IMR-90 (cell line): ENCODE results near the gene RET. TPM values are rescaled to one million over a fixed set of nuclear protein-coding genes. Genes with fewer than 3 reads are reported as not detected.

ENCODE experiments used
- ATAC-seq: fragments of 200-7000 bp; cut with Tn5 transposase; 2 replicates; pipeline ENCODE4 v1.9.1; 2020; ENCODE audit warnings: low read depth, mild to moderate bottlenecking, moderate library complexity
- BruUV-seq: library from RNA; stranded (reverse); fragments of 400-500 nt; replicated peaks from 2 replicates; lab custom pipeline; 2021; lab: Mats Ljungman, UMichigan
- CTCF ChIA-PET: fragments of 300-600 bp; formaldehyde crosslinking; extraction: SDS; loops from one replicate; lab custom pipeline; 2021; ENCODE audit warnings: antibody characterized with exemption; lab: Yijun Ruan, JAX
- POLR2A ChIA-PET: fragments of 300-600 bp; sonication (Branson Sonifier 250); formaldehyde crosslinking; loops from one replicate; lab custom pipeline; 2022; ENCODE audit warnings: antibody characterized with exemption; ENCODE audit not compliant: unreplicated experiment; lab: Charles Lee
- DNase-seq: peaks from one replicate; pipeline ENCODE4 v3.0.0; 2013
- H2AFZ ChIP-seq: replicated peaks from 2 replicates; pipeline ENCODE3; 2013; ENCODE audit warnings: low read length, mild to moderate bottlenecking; ENCODE audit not compliant: poor library complexity
- H2AK5ac ChIP-seq: 2 replicates; pipeline ENCODE4 v1.6.1; 2013; ENCODE audit warnings: low read depth, low read length, inconsistent platforms
- H2AK9ac ChIP-seq: replicated peaks from 2 replicates; pipeline ENCODE3; 2013; ENCODE audit warnings: mild to moderate bottlenecking, low read depth, low read length, moderate library complexity; ENCODE audit not compliant: poor library complexity
- H2BK120ac ChIP-seq: 2 replicates; pipeline ENCODE4 v1.6.1; 2013; ENCODE audit warnings: low read depth, low read length, inconsistent platforms
- H2BK15ac ChIP-seq: 3 replicates; pipeline ENCODE4 v1.6.1; 2013; ENCODE audit warnings: low read depth, low read length, inconsistent platforms
- H2BK20ac ChIP-seq: 2 replicates; pipeline ENCODE4 v1.6.1; 2013; ENCODE audit warnings: low read depth, mild to moderate bottlenecking, inconsistent platforms, low read length, moderate library complexity
- H2BK5ac ChIP-seq: 2 replicates; pipeline ENCODE4 v1.6.1; 2013; ENCODE audit warnings: mild to moderate bottlenecking, low read depth, low read length, inconsistent platforms; ENCODE audit not compliant: poor library complexity, severe bottlenecking
- H3K14ac ChIP-seq: replicated peaks from 2 replicates; pipeline ENCODE4 v1.6.1; 2013; ENCODE audit warnings: low read depth, low read length, inconsistent platforms
- H3K18ac ChIP-seq: 2 replicates; pipeline ENCODE4 v1.6.1; 2013; ENCODE audit warnings: low read depth, low read length, control low read depth
- H3K23ac ChIP-seq: 2 replicates; pipeline ENCODE4 v1.6.1; 2013; ENCODE audit warnings: low read depth, low read length, inconsistent platforms
- H3K27ac ChIP-seq: 2 replicates; pipeline ENCODE4 v1.5.1; 2013; ENCODE audit warnings: mild to moderate bottlenecking, control low read depth, low read length; ENCODE audit not compliant: insufficient read depth
- H3K27me3 ChIP-seq: 2 replicates; pipeline ENCODE4 v1.6.1; 2013; ENCODE audit warnings: low read length; ENCODE audit not compliant: control insufficient read depth, insufficient read depth
- H3K36me3 ChIP-seq: 2 replicates; pipeline ENCODE4 v1.6.1; 2013; ENCODE audit warnings: low read length, mixed read lengths; ENCODE audit not compliant: control insufficient read depth, insufficient read depth
- H3K4ac ChIP-seq: 2 replicates; pipeline ENCODE4 v1.6.1; 2013; ENCODE audit warnings: low read depth, low read length, inconsistent platforms
- H3K4me1 ChIP-seq: 2 replicates; pipeline ENCODE4 v1.6.1; 2013; ENCODE audit warnings: low read length, mixed read lengths; ENCODE audit not compliant: control insufficient read depth, insufficient read depth
- H3K4me2 ChIP-seq: 2 replicates; pipeline ENCODE4 v1.6.1; 2013; ENCODE audit warnings: low read depth, mild to moderate bottlenecking, control low read depth, low read length, moderate library complexity
- H3K4me3 ChIP-seq: 2 replicates; pipeline ENCODE4 v1.5.1; 2013; ENCODE audit warnings: low read depth, mild to moderate bottlenecking, control low read depth, low read length, moderate library complexity; ENCODE audit not compliant: insufficient read depth
- H3K56ac ChIP-seq: 2 replicates; pipeline ENCODE4 v1.6.1; 2013; ENCODE audit warnings: low read length, inconsistent platforms; ENCODE audit not compliant: insufficient read depth; ENCODE audit errors: extremely low read depth
- H3K79me1 ChIP-seq, 2 experiments: 2 replicates each; pipeline ENCODE4 v1.6.1; 2013; ENCODE audit warnings: low read length in 2 of 2, inconsistent platforms in 1 of 2, low read depth in 1 of 2
- H3K9ac ChIP-seq: 2 replicates; pipeline ENCODE4 v1.6.1; 2013; ENCODE audit warnings: low read depth, low read length, control low read depth
- H3K9me1 ChIP-seq: 2 replicates; pipeline ENCODE4 v1.6.1; 2013; ENCODE audit warnings: low read length, inconsistent platforms; ENCODE audit not compliant: insufficient read depth
- H3K9me3 ChIP-seq: 2 replicates; pipeline ENCODE4 v1.6.1; 2013; ENCODE audit warnings: low read length; ENCODE audit not compliant: control insufficient read depth, insufficient read depth
- H4K20me1 ChIP-seq: 2 replicates; pipeline ENCODE4 v1.6.1; 2013; ENCODE audit warnings: low read length, inconsistent platforms; ENCODE audit not compliant: insufficient read depth
- H4K5ac ChIP-seq: 2 replicates; pipeline ENCODE4 v1.6.1; 2013; ENCODE audit warnings: mild to moderate bottlenecking, low read depth, low read length, control low read depth
- H4K8ac ChIP-seq, 2 experiments: 2 replicates each; pipeline ENCODE4 v1.6.1; 2013; ENCODE audit warnings: low read depth in 2 of 2, low read length in 2 of 2, control low read depth in 1 of 2, inconsistent platforms in 1 of 2
- H4K91ac ChIP-seq: 2 replicates; pipeline ENCODE4 v1.6.1; 2013; ENCODE audit warnings: low read depth, low read length, inconsistent platforms; ENCODE audit not compliant: insufficient read depth
- BHLHE40 ChIP-seq: fragments of 150-350 bp; IDR thresholded peaks from 2 replicates; pipeline ENCODE4 v1.6.1; 2016; ENCODE audit warnings: mild to moderate bottlenecking, low read depth, low read length
- CEBPB ChIP-seq: IDR thresholded peaks from 2 replicates; pipeline ENCODE4 v1.6.1; 2012; ENCODE audit warnings: low read depth, low read length, improper control_type of control experiment
- CHD1 ChIP-seq: IDR thresholded peaks from 2 replicates; pipeline ENCODE4 v1.6.1; 2012; ENCODE audit warnings: low read depth, low read length, improper control_type of control experiment
- FOS ChIP-seq: fragments of 150-350 bp; IDR thresholded peaks from 2 replicates; pipeline ENCODE4 v1.6.1; 2016; ENCODE audit warnings: low read depth, low read length
- MAFK ChIP-seq: IDR thresholded peaks from 2 replicates; pipeline ENCODE4 v1.6.1; 2012; ENCODE audit warnings: low read depth, low read length, improper control_type of control experiment
- MAZ ChIP-seq: IDR thresholded peaks from 2 replicates; pipeline ENCODE4 v1.6.1; 2012; ENCODE audit warnings: low read depth, mild to moderate bottlenecking, low read length, improper control_type of control experiment, moderate library complexity, borderline replicate concordance
- MXI1 ChIP-seq: IDR thresholded peaks from 2 replicates; pipeline ENCODE4 v1.6.1; 2012; ENCODE audit warnings: low read depth, mild to moderate bottlenecking, low read length, moderate library complexity, borderline replicate concordance
- NFE2L2 ChIP-seq: fragments of 150-350 bp; IDR thresholded peaks from 2 replicates; pipeline ENCODE4 v1.6.1; 2016; ENCODE audit warnings: low read depth, mild to moderate bottlenecking, low read length
- POLR2A ChIP-seq: IDR thresholded peaks from 2 replicates; pipeline ENCODE4 v1.6.1; 2012; ENCODE audit warnings: mild to moderate bottlenecking, low read depth, low read length
- RAD21 ChIP-seq: IDR thresholded peaks from 2 replicates; pipeline ENCODE4 v1.6.1; 2012; ENCODE audit warnings: low read length, improper control_type of control experiment
- RCOR1 ChIP-seq: IDR thresholded peaks from 2 replicates; pipeline ENCODE4 v1.6.1; 2012; ENCODE audit warnings: mild to moderate bottlenecking, low read length, improper control_type of control experiment; ENCODE audit not compliant: insufficient replicate concordance
- RFX5 ChIP-seq: IDR thresholded peaks from 2 replicates; pipeline ENCODE4 v1.8.0; 2012; ENCODE audit warnings: low read depth, mild to moderate bottlenecking, low read length, moderate library complexity
- SMC3 ChIP-seq: fragments of 150-350 bp; IDR thresholded peaks from 2 replicates; pipeline ENCODE4 v1.6.1; 2016; ENCODE audit warnings: low read depth, mild to moderate bottlenecking, antibody characterized with exemption, low read length, moderate library complexity
- WGBS, 2 experiments: methylation state at CpG; one replicate each; pipeline versions ENCODE4 v1.1.5 to v1.1.7; 2013; ENCODE audit warnings: missing lambda C conversion rate in 2 of 2; ENCODE audit not compliant: insufficient read length in 1 of 2; ENCODE audit errors: extremely low coverage in 2 of 2; 5-methylcytosine and 5-hydroxymethylcytosine counted together
- dilution Hi-C: fragments of 300-500 bp; cut with HindIII; formaldehyde crosslinking; loops from one replicate; pipeline ENCODE4 v1.14.3; 2018; ENCODE audit warnings: low sequenced_read_pairs; ENCODE audit not compliant: unreplicated experiment
- in situ Hi-C: fragments of 300-500 bp; cut with MboI; formaldehyde crosslinking; loops from 3 replicates; pipeline ENCODE4 v1.14.3; 2019; ENCODE audit warnings: low sequenced_read_pairs, inconsistent platforms, mixed read lengths
- intact Hi-C: fragments of 100-400 bp; cut with micrococcal nuclease; formaldehyde crosslinking; loops from 2 replicates; pipeline ENCODE4 v1.10.0; 2022
- polyA plus RNA-seq, 3 experiments: library from polyadenylated mRNA; depleted of rRNA; stranded (reverse); fragments of >200 nt; gene quantifications; 2 replicates each; pipeline ENCODE4 v1.2.3, GENCODE V29; 2012; ENCODE audit warnings: low replicate concordance in 1 of 3
- total RNA-seq: library from RNA; depleted of rRNA; stranded (reverse); fragments of >200 nt; gene quantifications from 2 replicates; pipeline ENCODE4 v1.2.3, GENCODE V29; 2012
- TF ChIP-seq, protein P1 (sequence below): fragments of 150-350 bp; IDR thresholded peaks from 2 replicates; pipeline ENCODE4 v1.6.1; 2017; ENCODE audit warnings: mild to moderate bottlenecking, antibody characterized with exemption, low read length, low read depth
- TF ChIP-seq, protein P2 (sequence below): conservative IDR thresholded peaks from 2 replicates; pipeline ENCODE4 v1.5.1; 2012; ENCODE audit warnings: mild to moderate bottlenecking, low read depth, low read length, improper control_type of control experiment
- TF ChIP-seq, protein P3 (sequence below): fragments of 150-350 bp; IDR thresholded peaks from 2 replicates; pipeline ENCODE4 v1.6.1; 2016; ENCODE audit warnings: low read depth, mild to moderate bottlenecking, low read length, moderate library complexity, borderline replicate concordance

The RET gene
- total and polyA plus RNA-seq, 2 of the 4 experiments (the other 2 are of a cell fraction), result 0.10 to 0.18 TPM

DNA sequence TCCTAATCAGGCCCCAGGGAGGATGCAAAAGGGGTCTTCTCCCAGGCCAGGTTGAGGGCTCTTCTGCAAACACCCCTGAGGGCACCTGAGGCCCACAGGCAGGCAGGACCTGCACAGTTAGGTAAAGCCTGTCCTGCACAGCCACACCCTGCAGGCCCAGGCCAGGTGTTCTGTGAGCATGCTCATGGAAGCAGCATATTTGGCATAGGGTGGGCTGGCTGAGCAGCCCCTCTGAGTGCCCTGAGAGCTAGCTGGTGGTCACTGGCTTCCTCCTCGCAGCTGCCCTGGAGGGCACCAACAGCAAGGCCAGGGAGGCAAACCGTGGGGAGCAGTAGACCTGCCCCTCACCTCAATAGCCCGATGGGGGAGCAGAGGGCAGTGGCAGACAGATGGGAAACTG, 3.7 kb upstream of the RET start:
- ChIA-PET CTCF (no interaction called here), POLR2A (no interaction called here)
- dilution Hi-C loops, result no loop called here
- Histone ChIP-seq H3K36me3 (no peaks in the 10 kb centered on the region), H3K4me3 (no peak overlapping the region), H3K14ac (no peak overlapping the region), H4K91ac (no peak overlapping the region), H2AFZ (no peak overlapping the region), H2BK20ac (no peak overlapping the region), H4K20me1 (no peaks in the 10 kb centered on the region), H2AK9ac (no peak overlapping the region), H2BK120ac (no peak overlapping the region), H3K56ac (no peak overlapping the region), H4K8ac (no peak overlapping the region), H3K23ac (no peak overlapping the region), H3K27me3 (peaks cover 43% of the 10 kb centered on the region), H3K79me1 (no peaks in the 10 kb centered on the region), H2BK5ac (no peak overlapping the region), H2BK15ac (no peak overlapping the region), H3K4ac (no peak overlapping the region), H3K18ac (no peak overlapping the region), H3K27ac (no peak overlapping the region), H4K5ac (no peak overlapping the region), H3K9me1 (no peaks in the 10 kb centered on the region), H2AK5ac (no peak overlapping the region), H3K4me1 (no peaks in the 10 kb centered on the region), H3K9me3 (no peaks in the 10 kb centered on the region), H3K9ac (no peak overlapping the region), H3K4me2 (no peak overlapping the region)
- ATAC-seq, result no peak
- in situ Hi-C loops, result loop anchor here (25.0 kb wide), 1 partner anchor 186 kb away; no protein-coding TSS in a partner anchor
- no peak for TF ChIP-seq RAD21
- TF ChIP-seq BHLHE40, result no peak
- TF ChIP-seq, protein P1, sequence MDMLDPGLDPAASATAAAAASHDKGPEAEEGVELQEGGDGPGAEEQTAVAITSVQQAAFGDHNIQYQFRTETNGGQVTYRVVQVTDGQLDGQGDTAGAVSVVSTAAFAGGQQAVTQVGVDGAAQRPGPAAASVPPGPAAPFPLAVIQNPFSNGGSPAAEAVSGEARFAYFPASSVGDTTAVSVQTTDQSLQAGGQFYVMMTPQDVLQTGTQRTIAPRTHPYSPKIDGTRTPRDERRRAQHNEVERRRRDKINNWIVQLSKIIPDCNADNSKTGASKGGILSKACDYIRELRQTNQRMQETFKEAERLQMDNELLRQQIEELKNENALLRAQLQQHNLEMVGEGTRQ, result no peak
- TF ChIP-seq SMC3, result no peak
- no peak for TF ChIP-seq MAFK
- TF ChIP-seq NFE2L2, result no peak
- no peak for TF ChIP-seq MAZ
- TF ChIP-seq CEBPB, result no peak
- no peak for TF ChIP-seq FOS
- TF ChIP-seq RFX5, result no peak
- TF ChIP-seq RCOR1, result no peak
- TF ChIP-seq, protein P2, sequence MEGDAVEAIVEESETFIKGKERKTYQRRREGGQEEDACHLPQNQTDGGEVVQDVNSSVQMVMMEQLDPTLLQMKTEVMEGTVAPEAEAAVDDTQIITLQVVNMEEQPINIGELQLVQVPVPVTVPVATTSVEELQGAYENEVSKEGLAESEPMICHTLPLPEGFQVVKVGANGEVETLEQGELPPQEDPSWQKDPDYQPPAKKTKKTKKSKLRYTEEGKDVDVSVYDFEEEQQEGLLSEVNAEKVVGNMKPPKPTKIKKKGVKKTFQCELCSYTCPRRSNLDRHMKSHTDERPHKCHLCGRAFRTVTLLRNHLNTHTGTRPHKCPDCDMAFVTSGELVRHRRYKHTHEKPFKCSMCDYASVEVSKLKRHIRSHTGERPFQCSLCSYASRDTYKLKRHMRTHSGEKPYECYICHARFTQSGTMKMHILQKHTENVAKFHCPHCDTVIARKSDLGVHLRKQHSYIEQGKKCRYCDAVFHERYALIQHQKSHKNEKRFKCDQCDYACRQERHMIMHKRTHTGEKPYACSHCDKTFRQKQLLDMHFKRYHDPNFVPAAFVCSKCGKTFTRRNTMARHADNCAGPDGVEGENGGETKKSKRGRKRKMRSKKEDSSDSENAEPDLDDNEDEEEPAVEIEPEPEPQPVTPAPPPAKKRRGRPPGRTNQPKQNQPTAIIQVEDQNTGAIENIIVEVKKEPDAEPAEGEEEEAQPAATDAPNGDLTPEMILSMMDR, result no peak
- no peak for TF ChIP-seq CHD1
- TF ChIP-seq MXI1, result no peak
- TF ChIP-seq, protein P3, sequence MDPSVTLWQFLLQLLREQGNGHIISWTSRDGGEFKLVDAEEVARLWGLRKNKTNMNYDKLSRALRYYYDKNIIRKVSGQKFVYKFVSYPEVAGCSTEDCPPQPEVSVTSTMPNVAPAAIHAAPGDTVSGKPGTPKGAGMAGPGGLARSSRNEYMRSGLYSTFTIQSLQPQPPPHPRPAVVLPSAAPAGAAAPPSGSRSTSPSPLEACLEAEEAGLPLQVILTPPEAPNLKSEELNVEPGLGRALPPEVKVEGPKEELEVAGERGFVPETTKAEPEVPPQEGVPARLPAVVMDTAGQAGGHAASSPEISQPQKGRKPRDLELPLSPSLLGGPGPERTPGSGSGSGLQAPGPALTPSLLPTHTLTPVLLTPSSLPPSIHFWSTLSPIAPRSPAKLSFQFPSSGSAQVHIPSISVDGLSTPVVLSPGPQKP, result no peak
- no peak for TF ChIP-seq POLR2A
- no peak for DNase-seq
- intact Hi-C loops, result no loop called here
- no TSS peak for BruUV-seq
- WGBS, 2 experiments, result 40% methylated on average over 3 of the region's 3 CpGs; no CpG with 5 or more reads in 1 of the 2 experiments
